ENCODE results near the gene RFNG.

DNA sequence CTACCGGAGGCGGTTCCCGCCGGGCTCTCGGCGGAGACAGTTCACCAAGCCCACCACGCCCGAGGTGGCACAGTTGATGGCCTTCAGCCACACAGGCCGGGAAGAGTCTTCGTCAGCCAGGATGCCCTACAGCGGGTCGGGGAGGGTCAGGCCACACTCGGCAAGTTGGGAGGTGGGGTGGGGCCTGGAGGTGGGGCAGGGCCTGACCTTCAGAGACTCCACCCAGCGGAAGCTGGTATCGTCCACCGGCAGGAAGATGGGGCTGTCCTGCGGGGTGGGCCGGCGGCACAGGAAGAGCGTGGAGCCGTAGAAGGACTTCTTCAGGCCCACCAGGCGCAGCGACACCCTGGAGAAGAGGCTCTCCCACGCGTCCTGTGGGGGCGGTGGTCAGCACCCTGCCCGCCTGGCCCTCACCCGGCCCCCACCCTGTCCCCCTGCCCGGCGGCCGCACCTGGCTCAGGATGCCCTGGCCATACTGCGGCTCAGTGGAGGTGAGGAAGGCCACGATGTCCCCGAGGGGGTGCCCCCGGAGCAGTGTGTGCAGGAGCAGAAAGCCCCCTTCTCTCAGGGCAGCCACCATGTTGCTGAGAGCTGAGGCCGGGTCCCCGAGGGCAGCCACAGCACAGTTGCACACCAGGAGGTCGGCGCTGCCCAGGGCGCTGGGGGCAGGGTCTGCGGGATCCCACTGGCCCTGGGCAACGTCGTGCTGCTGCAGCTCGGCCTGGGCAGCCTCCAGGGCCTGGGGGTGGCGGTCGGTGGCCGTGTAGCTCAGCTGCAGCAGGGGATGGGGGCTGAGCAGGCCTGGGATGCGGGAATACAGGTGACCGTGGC, 33.6 kb upstream of the RFNG start:
- TF ChIP-seq, protein P1, sequence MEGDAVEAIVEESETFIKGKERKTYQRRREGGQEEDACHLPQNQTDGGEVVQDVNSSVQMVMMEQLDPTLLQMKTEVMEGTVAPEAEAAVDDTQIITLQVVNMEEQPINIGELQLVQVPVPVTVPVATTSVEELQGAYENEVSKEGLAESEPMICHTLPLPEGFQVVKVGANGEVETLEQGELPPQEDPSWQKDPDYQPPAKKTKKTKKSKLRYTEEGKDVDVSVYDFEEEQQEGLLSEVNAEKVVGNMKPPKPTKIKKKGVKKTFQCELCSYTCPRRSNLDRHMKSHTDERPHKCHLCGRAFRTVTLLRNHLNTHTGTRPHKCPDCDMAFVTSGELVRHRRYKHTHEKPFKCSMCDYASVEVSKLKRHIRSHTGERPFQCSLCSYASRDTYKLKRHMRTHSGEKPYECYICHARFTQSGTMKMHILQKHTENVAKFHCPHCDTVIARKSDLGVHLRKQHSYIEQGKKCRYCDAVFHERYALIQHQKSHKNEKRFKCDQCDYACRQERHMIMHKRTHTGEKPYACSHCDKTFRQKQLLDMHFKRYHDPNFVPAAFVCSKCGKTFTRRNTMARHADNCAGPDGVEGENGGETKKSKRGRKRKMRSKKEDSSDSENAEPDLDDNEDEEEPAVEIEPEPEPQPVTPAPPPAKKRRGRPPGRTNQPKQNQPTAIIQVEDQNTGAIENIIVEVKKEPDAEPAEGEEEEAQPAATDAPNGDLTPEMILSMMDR (IDR thresholded peaks at IDR 0.05): no peak
- TF ChIP-seq SIN3A (IDR thresholded peaks at IDR 0.05; ENCODE audit: borderline replicate concordance, insufficient read depth, low read depth, low read length) (no peak), POLR2AphosphoS5 (IDR thresholded peaks at IDR 0.05; ENCODE audit: low read depth, low read length) (peak; percentile 29; the same call in 1 of the 2 replicates)
- TF ChIP-seq, protein P2, sequence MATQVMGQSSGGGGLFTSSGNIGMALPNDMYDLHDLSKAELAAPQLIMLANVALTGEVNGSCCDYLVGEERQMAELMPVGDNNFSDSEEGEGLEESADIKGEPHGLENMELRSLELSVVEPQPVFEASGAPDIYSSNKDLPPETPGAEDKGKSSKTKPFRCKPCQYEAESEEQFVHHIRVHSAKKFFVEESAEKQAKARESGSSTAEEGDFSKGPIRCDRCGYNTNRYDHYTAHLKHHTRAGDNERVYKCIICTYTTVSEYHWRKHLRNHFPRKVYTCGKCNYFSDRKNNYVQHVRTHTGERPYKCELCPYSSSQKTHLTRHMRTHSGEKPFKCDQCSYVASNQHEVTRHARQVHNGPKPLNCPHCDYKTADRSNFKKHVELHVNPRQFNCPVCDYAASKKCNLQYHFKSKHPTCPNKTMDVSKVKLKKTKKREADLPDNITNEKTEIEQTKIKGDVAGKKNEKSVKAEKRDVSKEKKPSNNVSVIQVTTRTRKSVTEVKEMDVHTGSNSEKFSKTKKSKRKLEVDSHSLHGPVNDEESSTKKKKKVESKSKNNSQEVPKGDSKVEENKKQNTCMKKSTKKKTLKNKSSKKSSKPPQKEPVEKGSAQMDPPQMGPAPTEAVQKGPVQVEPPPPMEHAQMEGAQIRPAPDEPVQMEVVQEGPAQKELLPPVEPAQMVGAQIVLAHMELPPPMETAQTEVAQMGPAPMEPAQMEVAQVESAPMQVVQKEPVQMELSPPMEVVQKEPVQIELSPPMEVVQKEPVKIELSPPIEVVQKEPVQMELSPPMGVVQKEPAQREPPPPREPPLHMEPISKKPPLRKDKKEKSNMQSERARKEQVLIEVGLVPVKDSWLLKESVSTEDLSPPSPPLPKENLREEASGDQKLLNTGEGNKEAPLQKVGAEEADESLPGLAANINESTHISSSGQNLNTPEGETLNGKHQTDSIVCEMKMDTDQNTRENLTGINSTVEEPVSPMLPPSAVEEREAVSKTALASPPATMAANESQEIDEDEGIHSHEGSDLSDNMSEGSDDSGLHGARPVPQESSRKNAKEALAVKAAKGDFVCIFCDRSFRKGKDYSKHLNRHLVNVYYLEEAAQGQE (IDR thresholded peaks at IDR 0.05; ENCODE audit: insufficient read depth in 1 of 2, low read depth in 2 of 2, low read length in 1 of 2): no peak

All from Panc1 (cell line).